ENCODE data around the gene KLHL35. TPM values are rescaled to one million over a fixed set of nuclear protein-coding genes. Genes with fewer than 3 reads are reported as not detected.

The KLHL35 gene
- total and polyA plus RNA-seq, 5 donors from 2014 or later, result 0.31 to 0.78 (median 0.48) TPM; not detected in 1

- Mint-ChIP-seq H3K9me3 (no peaks in the 10 kb centered on the region), H3K4me3 (no peak overlapping the region), H3K4me1 (no peaks in the 10 kb centered on the region), H3K27ac (peak overlapping the region in 2 of 3 donors; percentile 67 to 79), H3K36me3 (peaks cover 10% of the 10 kb centered on the region), H3K27me3 (no peaks in the 10 kb centered on the region)
- H3K4me1 ChIP-seq (ENCODE audit: control insufficient read depth, insufficient read depth, low read length, poor library complexity, severe bottlenecking), result no peaks in the 10 kb centered on the region
- no peak overlapping the region for H3K4me3 ChIP-seq (ENCODE audit: low read depth, low read length)
- H3K27me3 ChIP-seq (ENCODE audit: control insufficient read depth, insufficient read depth, low read length), result no peaks in the 10 kb centered on the region
- DNase-seq (no peak), ATAC-seq (ENCODE audit: low read depth in 2 of 2) (no peak)
- H3K27ac ChIP-seq (ENCODE audit: insufficient read depth, low read length, poor library complexity, severe bottlenecking), result no peak overlapping the region
- no peaks in the 10 kb centered on the region for H3K9me3 ChIP-seq (ENCODE audit: control insufficient read depth in 2 of 2, low read length in 2 of 2)
- H3K36me3 ChIP-seq (ENCODE audit: control insufficient read depth, insufficient read depth, low read length), result peaks cover 20% of the 10 kb centered on the region
These were observed 32.9 kb upstream of the KLHL35 start for GRCh38 chr11:75465701-75466531.

- no peaks in the 10 kb centered on the region for H3K4me1 ChIP-seq (ENCODE audit: control insufficient read depth, insufficient read depth, low read length, poor library complexity, severe bottlenecking)
- peaks cover 14% of the 10 kb centered on the region for H3K36me3 ChIP-seq (ENCODE audit: control insufficient read depth, insufficient read depth, low read length)
- no peak overlapping the region for H3K27ac ChIP-seq (ENCODE audit: insufficient read depth, low read length, poor library complexity, severe bottlenecking)
- Mint-ChIP-seq H3K4me3 (no peak overlapping the region), H3K27ac (no peak overlapping the region), H3K9me3 (no peaks in the 10 kb centered on the region), H3K36me3 (peaks cover 12% of the 10 kb centered on the region), H3K27me3 (no peaks in the 10 kb centered on the region), H3K4me1 (no peaks in the 10 kb centered on the region)
- no peaks in the 10 kb centered on the region for H3K9me3 ChIP-seq (ENCODE audit: control insufficient read depth in 2 of 2, low read length in 2 of 2)
- DNase-seq (no peak), ATAC-seq (ENCODE audit: low read depth in 2 of 2) (no peak)
- H3K4me3 ChIP-seq (ENCODE audit: low read depth, low read length), result no peak overlapping the region
- no peaks in the 10 kb centered on the region for H3K27me3 ChIP-seq (ENCODE audit: control insufficient read depth, insufficient read depth, low read length)
These were observed 30.2 kb upstream of the KLHL35 start for GRCh38 chr11:75463106-75463774.

GRCh38 chr11:75462117-75462653 is 29.2 kb upstream of the KLHL35 start:
- Mint-ChIP-seq H3K27ac (no peak overlapping the region), H3K27me3 (no peaks in the 10 kb centered on the region), H3K9me3 (no peaks in the 10 kb centered on the region), H3K4me3 (peak overlapping the region in 1 of 4 donors; percentile 32), H3K4me1 (no peaks in the 10 kb centered on the region), H3K36me3 (peaks cover 12% of the 10 kb centered on the region)
- no peaks in the 10 kb centered on the region for H3K27me3 ChIP-seq (ENCODE audit: control insufficient read depth, insufficient read depth, low read length)
- H3K9me3 ChIP-seq (ENCODE audit: control insufficient read depth in 2 of 2, low read length in 2 of 2), result no peaks in the 10 kb centered on the region
- DNase-seq (no peak), ATAC-seq (ENCODE audit: low read depth in 2 of 2) (no peak)
- no peak overlapping the region for H3K27ac ChIP-seq (ENCODE audit: insufficient read depth, low read length, poor library complexity, severe bottlenecking)
- H3K4me1 ChIP-seq (ENCODE audit: control insufficient read depth, insufficient read depth, low read length, poor library complexity, severe bottlenecking), result no peaks in the 10 kb centered on the region
- no peak overlapping the region for H3K4me3 ChIP-seq (ENCODE audit: low read depth, low read length)
- peaks cover 14% of the 10 kb centered on the region for H3K36me3 ChIP-seq (ENCODE audit: control insufficient read depth, insufficient read depth, low read length)

GRCh38 chr11:75461151-75461550 is 28.1 kb upstream of the KLHL35 start:
- ATAC-seq (ENCODE audit: low read depth in 2 of 2) (no peak), DNase-seq (no peak)
- Histone ChIP-seq H3K9me3 (ENCODE audit: control insufficient read depth in 2 of 2, low read length in 2 of 2) (no peaks in the 10 kb centered on the region), H3K27ac (ENCODE audit: insufficient read depth, low read length, poor library complexity, severe bottlenecking) (no peak overlapping the region), H3K27me3 (ENCODE audit: control insufficient read depth, insufficient read depth, low read length) (no peaks in the 10 kb centered on the region), H3K4me1 (ENCODE audit: control insufficient read depth, insufficient read depth, low read length, poor library complexity, severe bottlenecking) (no peaks in the 10 kb centered on the region), H3K36me3 (ENCODE audit: control insufficient read depth, insufficient read depth, low read length) (peaks cover 14% of the 10 kb centered on the region), H3K4me3 (ENCODE audit: low read depth, low read length) (no peak overlapping the region)
- Mint-ChIP-seq H3K4me3 (no peak overlapping the region), H3K36me3 (peaks cover 12% of the 10 kb centered on the region), H3K27ac (no peak overlapping the region), H3K27me3 (no peaks in the 10 kb centered on the region), H3K9me3 (no peaks in the 10 kb centered on the region), H3K4me1 (no peaks in the 10 kb centered on the region)

GRCh38 chr11:75456596-75457183 is 23.7 kb upstream of the KLHL35 start:
- H3K4me1 Mint-ChIP-seq, result peaks cover 0 to 5% (median 2%) of the 10 kb centered on the region in 4 donors
- H3K27me3 Mint-ChIP-seq, result no peaks in the 10 kb centered on the region
- DNase-seq, result no peak
- H3K4me1 ChIP-seq (ENCODE audit: control insufficient read depth, insufficient read depth, low read length, poor library complexity, severe bottlenecking), result no peaks in the 10 kb centered on the region
- no peak overlapping the region for H3K4me3 Mint-ChIP-seq
- no peak overlapping the region for H3K27ac Mint-ChIP-seq
- H3K9me3 ChIP-seq (ENCODE audit: control insufficient read depth in 2 of 2, low read length in 2 of 2), result no peaks in the 10 kb centered on the region
- H3K36me3 ChIP-seq (ENCODE audit: control insufficient read depth, insufficient read depth, low read length), result peaks cover 34% of the 10 kb centered on the region
- H3K27me3 ChIP-seq (ENCODE audit: control insufficient read depth, insufficient read depth, low read length), result no peaks in the 10 kb centered on the region
- H3K9me3 Mint-ChIP-seq, result no peaks in the 10 kb centered on the region
- H3K36me3 Mint-ChIP-seq, result peaks cover 23% of the 10 kb centered on the region
- H3K4me3 ChIP-seq (ENCODE audit: low read depth, low read length), result no peak overlapping the region
- ATAC-seq (ENCODE audit: low read depth in 2 of 2), result no peak
- H3K27ac ChIP-seq (ENCODE audit: insufficient read depth, low read length, poor library complexity, severe bottlenecking), result no peak overlapping the region

- H3K4me1 Mint-ChIP-seq, result peaks cover 0 to 5% (median 2%) of the 10 kb centered on the region in 4 donors
- Histone ChIP-seq H3K27ac (ENCODE audit: insufficient read depth, low read length, poor library complexity, severe bottlenecking) (no peak overlapping the region), H3K4me3 (ENCODE audit: low read depth, low read length) (no peak overlapping the region), H3K4me1 (ENCODE audit: control insufficient read depth, insufficient read depth, low read length, poor library complexity, severe bottlenecking) (no peaks in the 10 kb centered on the region), H3K36me3 (ENCODE audit: control insufficient read depth, insufficient read depth, low read length) (peaks cover 22% of the 10 kb centered on the region), H3K27me3 (ENCODE audit: control insufficient read depth, insufficient read depth, low read length) (no peaks in the 10 kb centered on the region), H3K9me3 (ENCODE audit: control insufficient read depth in 2 of 2, low read length in 2 of 2) (no peaks in the 10 kb centered on the region)
- DNase-seq (no peak), ATAC-seq (ENCODE audit: low read depth in 2 of 2) (no peak)
- H3K4me3 Mint-ChIP-seq, result no peak overlapping the region
- H3K27ac Mint-ChIP-seq, result no peak overlapping the region
- no peaks in the 10 kb centered on the region for H3K27me3 Mint-ChIP-seq
- H3K9me3 Mint-ChIP-seq, result no peaks in the 10 kb centered on the region
- H3K36me3 Mint-ChIP-seq, result peaks cover 16% of the 10 kb centered on the region
These were observed 22.0 kb upstream of the KLHL35 start for GRCh38 chr11:75454987-75455386.

- DNase-seq, result no peak
- no peak for ATAC-seq (ENCODE audit: low read depth in 2 of 2)
- Mint-ChIP-seq H3K4me1 (peaks cover 0 to 5% (median 2%) of the 10 kb centered on the region in 4 donors), H3K27me3 (no peaks in the 10 kb centered on the region), H3K27ac (no peak overlapping the region), H3K4me3 (no peak overlapping the region), H3K36me3 (peaks cover 15% of the 10 kb centered on the region), H3K9me3 (no peaks in the 10 kb centered on the region)
- H3K4me3 ChIP-seq (ENCODE audit: low read depth, low read length), result no peak overlapping the region
- no peaks in the 10 kb centered on the region for H3K4me1 ChIP-seq (ENCODE audit: control insufficient read depth, insufficient read depth, low read length, poor library complexity, severe bottlenecking)
- no peaks in the 10 kb centered on the region for H3K9me3 ChIP-seq (ENCODE audit: control insufficient read depth in 2 of 2, low read length in 2 of 2)
- no peaks in the 10 kb centered on the region for H3K27me3 ChIP-seq (ENCODE audit: control insufficient read depth, insufficient read depth, low read length)
- H3K36me3 ChIP-seq (ENCODE audit: control insufficient read depth, insufficient read depth, low read length), result peaks cover 22% of the 10 kb centered on the region
- H3K27ac ChIP-seq (ENCODE audit: insufficient read depth, low read length, poor library complexity, severe bottlenecking), result no peak overlapping the region
These were observed 21.1 kb upstream of the KLHL35 start for GRCh38 chr11:75453916-75454655.

All from CD4-positive, CD25-positive, alpha-beta regulatory T cell (primary cell).